H9 (cell line): Measurements from ENCODE around the gene ABCB7. TPM values are rescaled to one million over a fixed set of nuclear protein-coding genes. Genes with fewer than 3 reads are reported as not detected.

ENCODE experiments used
- DNase-seq: peaks from one replicate; pipeline ENCODE4 v3.0.0-alpha.2; 2017
- H2AFZ ChIP-seq: one replicate; pipeline ENCODE4 v1.6.1; 2013; ENCODE audit warnings: mild to moderate bottlenecking, low read length, control low read depth, moderate library complexity
- H2AK5ac ChIP-seq: 2 replicates; pipeline ENCODE4 v1.6.1; 2013; ENCODE audit warnings: low read length, control low read depth, mixed read lengths; ENCODE audit not compliant: insufficient read length
- H2BK120ac ChIP-seq: one replicate; pipeline ENCODE4 v1.6.1; 2013; ENCODE audit warnings: low read depth, mild to moderate bottlenecking, low read length, control low read depth, inconsistent platforms; ENCODE audit not compliant: poor library complexity, severe bottlenecking
- H2BK12ac ChIP-seq: 2 replicates; pipeline ENCODE4 v1.6.1; 2013; ENCODE audit warnings: low read length, control low read depth, mixed read lengths, low read depth; ENCODE audit not compliant: insufficient read length
- H2BK15ac ChIP-seq: 2 replicates; pipeline ENCODE4 v1.6.1; 2013; ENCODE audit warnings: low read depth, low read length, control low read depth
- H2BK20ac ChIP-seq: one replicate; pipeline ENCODE4 v1.6.1; 2013; ENCODE audit warnings: low read depth, mild to moderate bottlenecking, low read length, control low read depth, inconsistent platforms; ENCODE audit not compliant: poor library complexity, severe bottlenecking
- H2BK5ac ChIP-seq: 2 replicates; pipeline ENCODE4 v1.6.1; 2013; ENCODE audit warnings: low read length, control low read depth, mixed read lengths; ENCODE audit not compliant: insufficient read length
- H3K14ac ChIP-seq: 2 replicates; pipeline ENCODE4 v1.6.1; 2013; ENCODE audit warnings: low read length, control low read depth; ENCODE audit not compliant: insufficient read depth
- H3K18ac ChIP-seq: 2 replicates; pipeline ENCODE4 v1.6.1; 2013; ENCODE audit warnings: low read depth, mild to moderate bottlenecking, mixed read lengths, low read length, control low read depth; ENCODE audit not compliant: insufficient read length
- H3K23ac ChIP-seq: 2 replicates; pipeline ENCODE4 v1.6.1; 2013; ENCODE audit warnings: low read length, control low read depth, mixed read lengths, low read depth; ENCODE audit not compliant: insufficient read length
- H3K23me2 ChIP-seq: 2 replicates; pipeline ENCODE4 v1.6.1; 2013; ENCODE audit warnings: low read depth, mild to moderate bottlenecking, mixed read lengths, low read length, control low read depth; ENCODE audit not compliant: insufficient read length, poor library complexity, severe bottlenecking
- H3K27ac ChIP-seq: 2 replicates; pipeline ENCODE4 v1.5.1; 2013; ENCODE audit warnings: low read length, control low read depth, mixed read lengths, low read depth; ENCODE audit not compliant: insufficient read length
- H3K27me3 ChIP-seq: 2 replicates; pipeline ENCODE4 v1.6.1; 2013; ENCODE audit warnings: low read length, control low read depth, inconsistent platforms; ENCODE audit not compliant: insufficient read depth
- H3K4ac ChIP-seq: 2 replicates; pipeline ENCODE4 v1.6.1; 2013; ENCODE audit warnings: low read depth, mild to moderate bottlenecking, control low read depth, inconsistent platforms, low read length, moderate library complexity
- H3K4me1 ChIP-seq: 2 replicates; pipeline ENCODE4 v1.6.1; 2013; ENCODE audit warnings: low read length, control low read depth, inconsistent platforms; ENCODE audit not compliant: insufficient read depth
- H3K4me2 ChIP-seq: 2 replicates; pipeline ENCODE4 v1.6.1; 2013; ENCODE audit warnings: low read length, control low read depth, mixed read lengths; ENCODE audit not compliant: insufficient read length, insufficient read depth
- H3K56ac ChIP-seq: 2 replicates; pipeline ENCODE4 v1.6.1; 2013; ENCODE audit warnings: low read depth, mild to moderate bottlenecking, mixed read lengths, low read length, control low read depth; ENCODE audit not compliant: insufficient read length
- H3K79me1 ChIP-seq: 2 replicates; pipeline ENCODE4 v1.6.1; 2013; ENCODE audit warnings: low read depth, mild to moderate bottlenecking, moderate library complexity, low read length, control low read depth, inconsistent platforms; ENCODE audit not compliant: insufficient read depth, poor library complexity, severe bottlenecking
- H3K79me2 ChIP-seq: 2 replicates; pipeline ENCODE4 v1.6.1; 2013; ENCODE audit warnings: low read length, control low read depth, inconsistent platforms; ENCODE audit not compliant: insufficient read depth
- H3K9ac ChIP-seq: 2 replicates; pipeline ENCODE4 v1.6.1; 2013; ENCODE audit warnings: low read length, control low read depth, mixed read lengths; ENCODE audit not compliant: insufficient read length; ENCODE audit errors: extremely low read depth
- H3K9me3 ChIP-seq: one replicate; pipeline ENCODE4 v1.6.1; 2013; ENCODE audit warnings: low read depth, low read length, inconsistent platforms; ENCODE audit not compliant: control insufficient read depth
- H3T11ph ChIP-seq: one replicate; pipeline ENCODE4 v1.6.1; 2013; ENCODE audit warnings: mild to moderate bottlenecking, low read length, control low read depth, inconsistent platforms
- H4K20me1 ChIP-seq: one replicate; pipeline ENCODE4 v1.6.1; 2013; ENCODE audit not compliant: control insufficient read depth, insufficient read length, insufficient read depth
- H4K5ac ChIP-seq: 2 replicates; pipeline ENCODE4 v1.6.1; 2013; ENCODE audit warnings: low read depth, mild to moderate bottlenecking, mixed read lengths, low read length, control low read depth; ENCODE audit not compliant: insufficient read length
- H4K8ac ChIP-seq: replicated peaks from 2 replicates; pipeline ENCODE4 v1.6.1; 2013; ENCODE audit warnings: low read length, control low read depth, mixed read lengths, low read depth; ENCODE audit not compliant: insufficient read length
- H4K91ac ChIP-seq: 2 replicates; pipeline ENCODE4 v1.6.1; 2013; ENCODE audit warnings: low read depth, mild to moderate bottlenecking, moderate library complexity, mixed read lengths, low read length, control low read depth; ENCODE audit not compliant: insufficient read length
- H3K27ac Mint-ChIP-seq, 3 experiments: 2 replicates in 2 of 3; 3 replicates in 1 of 3; pipeline ENCODE4 v1.8.0; 2020 to 2021; ENCODE audit warnings: mixed read lengths in 3 of 3, mild to moderate bottlenecking in 1 of 3, moderate library complexity in 1 of 3
- H3K27me3 Mint-ChIP-seq: 2 replicates; pipeline ENCODE4 v1.8.0; 2021; ENCODE audit warnings: low read depth, mild to moderate bottlenecking, moderate library complexity, mixed read lengths
- H3K36me3 Mint-ChIP-seq, 3 experiments: 2 replicates in 2 of 3; 3 replicates in 1 of 3; pipeline ENCODE4 v1.8.0; 2020 to 2021; ENCODE audit warnings: low read depth in 3 of 3, mixed read lengths in 3 of 3; ENCODE audit not compliant: insufficient read depth in 1 of 3
- H3K4me1 Mint-ChIP-seq, 2 experiments: 2 replicates each; pipeline ENCODE4 v1.8.0; 2020; ENCODE audit warnings: mixed read lengths in 2 of 2
- H3K4me3 Mint-ChIP-seq, 2 experiments: 2 replicates in 1 of 2; 3 replicates in 1 of 2; pipeline ENCODE4 v1.8.0; 2020 to 2021; ENCODE audit warnings: mild to moderate bottlenecking in 2 of 2, mixed read lengths in 2 of 2, moderate library complexity in 1 of 2
- H3K9me3 Mint-ChIP-seq, 2 experiments: 2 replicates in 1 of 2; 3 replicates in 1 of 2; pipeline ENCODE4 v1.8.0; 2020; ENCODE audit warnings: mild to moderate bottlenecking in 2 of 2, mixed read lengths in 2 of 2, moderate library complexity in 1 of 2
- WGBS: extraction: QIAGEN DNeasy Blood & Tissue Kit; methylation state at CpG from one replicate; pipeline ENCODE4 v1.1.7; 2013; ENCODE audit warnings: missing lambda C conversion rate, low lambda C conversion rate, mixed read lengths; ENCODE audit not compliant: insufficient read length; ENCODE audit errors: extremely low coverage; 5-methylcytosine and 5-hydroxymethylcytosine counted together
- total RNA-seq: library from RNA; stranded (reverse); gene quantifications from 2 replicates; pipeline ENCODE4 v1.2.1, GENCODE V29; 2021
- TF ChIP-seq, protein P1 (sequence below): fragments of 200-600 bp; sonication (generic); conservative IDR thresholded peaks from 3 replicates; pipeline ENCODE4 v1.8.0; 2021; ENCODE audit warnings: antibody characterized with exemption, mild to moderate bottlenecking

ABCB7 gene
- total RNA-seq, 1 experiment from 2014 or later, result 40.8 TPM

DNA sequence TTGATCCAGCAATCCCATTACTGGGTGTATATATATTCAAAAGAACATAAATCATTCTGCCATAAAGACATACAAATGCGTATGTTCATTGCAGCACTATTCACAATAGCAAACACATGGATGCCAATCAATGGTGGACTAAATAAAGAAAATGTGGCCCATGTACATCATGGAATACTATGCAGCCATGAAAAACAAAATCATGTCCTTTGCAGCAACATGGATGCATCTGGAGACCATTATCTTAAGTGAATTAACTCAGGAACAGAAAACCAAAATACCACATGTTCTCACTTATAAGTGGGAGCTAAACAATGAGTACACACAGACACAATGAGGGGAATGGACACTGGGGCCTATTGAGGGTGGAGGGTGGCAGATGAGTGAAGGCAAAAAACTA, 81.6 kb downstream of the ABCB7 start:
- no peak overlapping the region for H2AFZ ChIP-seq
- no peak overlapping the region for H4K8ac ChIP-seq
- no peaks in the 10 kb centered on the region for H3K4me1 Mint-ChIP-seq
- no peak overlapping the region for H3K23ac ChIP-seq
- no peaks in the 10 kb centered on the region for H3K79me2 ChIP-seq
- no peaks in the 10 kb centered on the region for H3K27me3 Mint-ChIP-seq
- no peak overlapping the region for H3K56ac ChIP-seq
- no peaks in the 10 kb centered on the region for H3K79me1 ChIP-seq
- no peak overlapping the region for H3K4me2 ChIP-seq
- peaks cover 0 to 23% (median 14%) of the 10 kb centered on the region in 3 experiments; a peak in 5 of 7 replicates for H3K36me3 Mint-ChIP-seq
- H2BK5ac ChIP-seq, result no peak overlapping the region
- H3K18ac ChIP-seq, result no peak overlapping the region
- H2BK15ac ChIP-seq, result no peak overlapping the region
- peaks cover 5% of the 10 kb centered on the region for H3K9me3 ChIP-seq
- H3K14ac ChIP-seq, result no peak overlapping the region
- no peak overlapping the region for H4K5ac ChIP-seq
- no CpG with 5 or more reads among the region's 1 CpG for WGBS
- H2AK5ac ChIP-seq, result no peak overlapping the region
- no peaks in the 10 kb centered on the region for H3K27me3 ChIP-seq
- H3K9ac ChIP-seq, result no peak overlapping the region
- no peak overlapping the region for H4K91ac ChIP-seq
- no peaks in the 10 kb centered on the region for H3K4me1 ChIP-seq
- H2BK20ac ChIP-seq, result no peak overlapping the region
- no peaks in the 10 kb centered on the region for H3K23me2 ChIP-seq
- H3T11ph ChIP-seq, result no peak overlapping the region
- no peak overlapping the region for H3K4ac ChIP-seq
- H3K27ac ChIP-seq, result no peak overlapping the region
- no peak overlapping the region for H3K4me3 Mint-ChIP-seq
- no peak overlapping the region for H3K27ac Mint-ChIP-seq
- no peaks in the 10 kb centered on the region for H4K20me1 ChIP-seq
- peaks cover 35 to 47% of the 10 kb centered on the region in 2 experiments for H3K9me3 Mint-ChIP-seq
- TF ChIP-seq, protein P1, sequence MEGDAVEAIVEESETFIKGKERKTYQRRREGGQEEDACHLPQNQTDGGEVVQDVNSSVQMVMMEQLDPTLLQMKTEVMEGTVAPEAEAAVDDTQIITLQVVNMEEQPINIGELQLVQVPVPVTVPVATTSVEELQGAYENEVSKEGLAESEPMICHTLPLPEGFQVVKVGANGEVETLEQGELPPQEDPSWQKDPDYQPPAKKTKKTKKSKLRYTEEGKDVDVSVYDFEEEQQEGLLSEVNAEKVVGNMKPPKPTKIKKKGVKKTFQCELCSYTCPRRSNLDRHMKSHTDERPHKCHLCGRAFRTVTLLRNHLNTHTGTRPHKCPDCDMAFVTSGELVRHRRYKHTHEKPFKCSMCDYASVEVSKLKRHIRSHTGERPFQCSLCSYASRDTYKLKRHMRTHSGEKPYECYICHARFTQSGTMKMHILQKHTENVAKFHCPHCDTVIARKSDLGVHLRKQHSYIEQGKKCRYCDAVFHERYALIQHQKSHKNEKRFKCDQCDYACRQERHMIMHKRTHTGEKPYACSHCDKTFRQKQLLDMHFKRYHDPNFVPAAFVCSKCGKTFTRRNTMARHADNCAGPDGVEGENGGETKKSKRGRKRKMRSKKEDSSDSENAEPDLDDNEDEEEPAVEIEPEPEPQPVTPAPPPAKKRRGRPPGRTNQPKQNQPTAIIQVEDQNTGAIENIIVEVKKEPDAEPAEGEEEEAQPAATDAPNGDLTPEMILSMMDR, result no peak
- no peak overlapping the region for H2BK120ac ChIP-seq
- H2BK12ac ChIP-seq, result no peak overlapping the region
- no peak for DNase-seq
